Effector memory CD8-positive, alpha-beta T cell (primary cell): ENCODE data around the gene SNRPD2.
"Not testable (repeated sequence)": the region's sequence is repeated elsewhere in the genome, so short reads cannot be mapped to it uniquely, and the experiment has no call there.

Experiments used
- ATAC-seq: fragments of 150-1000 bp; cut with Tn5 transposase; replicated peaks from 2 replicates; pipeline ENCODE4 v1.10.0; 2021; ENCODE audit warnings: mild to moderate bottlenecking, moderate library complexity
- DNase-seq, 3 experiments: peaks; one replicate each; pipeline ENCODE4 v3.0.0; 2021
- H3K27ac Mint-ChIP-seq, 2 donors: one replicate each; pipeline ENCODE4 v1.8.0; 2022; ENCODE audit warnings: mild to moderate bottlenecking in 2 of 2, mixed read lengths in 2 of 2, moderate library complexity in 2 of 2
- H3K27me3 Mint-ChIP-seq, 2 donors: one replicate each; pipeline ENCODE4 v1.8.0; 2022; ENCODE audit warnings: mixed read lengths in 2 of 2
- H3K36me3 Mint-ChIP-seq: one replicate; pipeline ENCODE4 v1.8.0; 2022; ENCODE audit warnings: mild to moderate bottlenecking, moderate library complexity, mixed read lengths; ENCODE audit not compliant: insufficient read depth
- H3K4me1 Mint-ChIP-seq, 2 donors: one replicate each; pipeline ENCODE4 v1.8.0; 2022; ENCODE audit warnings: low read depth in 2 of 2, mixed read lengths in 2 of 2
- H3K4me3 Mint-ChIP-seq, 2 donors: one replicate each; pipeline ENCODE4 v1.8.0; 2022; ENCODE audit warnings: mild to moderate bottlenecking in 2 of 2, mixed read lengths in 2 of 2, moderate library complexity in 2 of 2
- H3K9me3 Mint-ChIP-seq, 2 donors: one replicate each; pipeline ENCODE4 v1.8.0; 2022; ENCODE audit warnings: mixed read lengths in 2 of 2

SNRPD2 gene

DNA sequence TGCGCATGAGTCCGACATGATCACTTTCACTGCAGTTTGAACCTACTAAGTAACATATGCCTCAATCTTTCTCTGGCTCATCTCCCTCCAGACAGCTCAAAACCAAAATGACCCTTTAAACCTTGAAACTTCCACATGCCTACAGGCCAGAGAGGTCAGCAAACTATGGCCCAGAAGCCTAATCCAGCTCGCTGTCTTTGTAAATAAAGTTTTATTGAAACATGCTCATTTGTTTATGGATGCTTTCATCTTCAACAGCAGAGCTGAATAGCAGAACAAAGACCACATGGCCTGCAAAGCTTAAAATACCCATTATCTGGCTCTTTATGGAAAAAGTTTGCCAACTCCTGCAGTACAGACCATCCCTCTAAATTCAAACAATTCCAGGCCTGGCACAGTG, 23.4 kb upstream of the SNRPD2 start:
- H3K9me3 Mint-ChIP-seq, result no peaks in the 10 kb centered on the region

DNA sequence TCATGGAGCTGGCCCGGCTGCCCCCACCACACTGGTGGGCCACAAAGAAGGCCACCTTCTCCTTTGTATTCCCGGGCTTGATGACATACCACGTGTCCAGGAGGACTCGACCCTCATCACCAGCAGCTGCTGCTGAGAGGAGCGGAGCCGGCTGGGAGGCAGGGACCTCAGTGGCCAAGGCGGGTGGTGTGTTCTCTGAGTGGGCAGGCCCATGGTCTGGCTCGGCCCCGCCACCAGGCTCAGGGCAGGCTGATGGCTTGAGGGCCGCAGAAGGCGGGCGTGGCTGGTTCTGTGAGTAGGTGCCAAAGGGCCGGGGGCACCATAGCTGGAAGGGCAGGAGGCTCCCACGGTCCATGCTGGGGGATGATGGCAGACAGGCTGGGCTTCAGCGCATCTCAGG, 21.4 kb upstream of the SNRPD2 start:
- Mint-ChIP-seq H3K27ac (no peak overlapping the region), H3K36me3 (peaks cover 21% of the 10 kb centered on the region), H3K9me3 (no peaks in the 10 kb centered on the region), H3K4me3 (no peak overlapping the region), H3K27me3 (no peaks in the 10 kb centered on the region), H3K4me1 (peaks cover 18 to 23% of the 10 kb centered on the region in 2 donors)
- no peak for DNase-seq
- no peak for ATAC-seq

More for the DNA sequence above, 23.4 kb upstream of the SNRPD2 start:
- no peak overlapping the region for H3K4me3 Mint-ChIP-seq
- no peaks in the 10 kb centered on the region for H3K27me3 Mint-ChIP-seq
- no peak overlapping the region for H3K27ac Mint-ChIP-seq
- H3K4me1 Mint-ChIP-seq, result peaks cover 21 to 29% of the 10 kb centered on the region in 2 donors
- H3K36me3 Mint-ChIP-seq, result peaks cover 23% of the 10 kb centered on the region
- no peak for DNase-seq
- no peak for ATAC-seq

DNA sequence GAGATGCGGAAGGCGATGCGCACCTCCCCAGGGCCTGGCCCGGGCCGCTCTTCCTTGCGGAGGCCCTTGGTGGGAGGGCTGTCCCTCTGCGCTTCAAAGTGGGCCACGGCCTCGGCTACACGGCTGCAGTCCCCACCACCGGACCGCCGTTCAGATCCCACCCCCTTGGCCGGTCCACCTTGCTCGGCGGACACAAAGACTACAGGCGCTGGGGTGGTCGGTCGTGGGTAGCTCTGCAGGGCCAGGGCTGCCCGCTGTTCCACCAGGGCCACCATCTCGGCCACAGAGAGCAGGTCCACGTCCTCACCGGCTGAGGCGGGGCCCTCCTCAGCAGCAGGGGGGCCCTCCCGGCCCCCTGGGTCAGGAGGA, 20.9 kb upstream of the SNRPD2 start:
- H3K36me3 Mint-ChIP-seq, result peaks cover 21% of the 10 kb centered on the region
- peaks cover 18 to 21% of the 10 kb centered on the region in 2 donors for H3K4me1 Mint-ChIP-seq
- H3K27me3 Mint-ChIP-seq, result no peaks in the 10 kb centered on the region
- ATAC-seq, result no peak
- H3K4me3 Mint-ChIP-seq, result no peak overlapping the region
- no peaks in the 10 kb centered on the region for H3K9me3 Mint-ChIP-seq
- no peak overlapping the region for H3K27ac Mint-ChIP-seq
- no peak for DNase-seq

DNA sequence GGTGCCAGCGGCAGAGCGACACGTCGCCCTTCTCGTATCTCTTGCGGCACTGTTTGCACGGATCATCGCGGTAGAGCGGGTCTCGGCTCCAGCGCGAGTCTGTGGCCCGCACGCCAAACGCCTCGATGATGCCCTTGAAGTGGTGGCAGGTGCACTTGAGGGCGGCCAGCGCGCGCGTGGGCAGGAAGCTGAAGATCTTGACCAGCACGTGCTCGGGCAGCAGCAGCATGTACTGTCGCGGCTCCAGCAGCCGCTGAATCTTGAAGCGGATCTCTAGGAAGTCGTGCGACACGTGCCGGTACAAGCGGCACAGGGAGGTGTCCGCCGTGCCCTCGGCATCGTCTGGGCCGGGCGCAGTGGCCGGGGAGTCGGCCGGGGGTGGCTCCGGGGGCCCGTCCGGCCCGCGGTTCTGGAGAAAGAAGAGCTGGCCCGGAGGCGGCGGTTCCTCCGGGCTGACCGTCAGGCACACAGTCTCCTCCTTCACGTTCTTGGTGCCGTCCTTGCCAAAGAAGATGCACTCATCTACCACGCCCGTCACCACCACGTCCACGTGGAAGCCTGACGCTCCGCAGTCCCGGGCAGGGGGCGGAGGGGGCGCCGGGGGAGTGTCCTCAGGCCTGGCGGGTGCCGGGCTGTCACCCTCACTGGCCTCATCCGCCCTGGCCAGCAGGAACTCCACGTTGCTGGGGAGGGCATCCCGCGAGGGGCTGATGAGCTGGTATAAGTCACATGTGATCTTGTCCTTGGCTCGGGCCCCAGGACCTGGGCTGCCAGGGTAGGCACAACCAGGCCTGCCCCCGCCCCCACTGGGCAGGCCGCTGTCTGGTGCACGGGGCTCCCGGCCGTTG, 20.3 kb upstream of the SNRPD2 start:
- no peak for DNase-seq
- H3K27me3 Mint-ChIP-seq, result no peaks in the 10 kb centered on the region
- H3K4me1 Mint-ChIP-seq, result peaks cover 18 to 20% of the 10 kb centered on the region in 2 donors
- no peak overlapping the region for H3K4me3 Mint-ChIP-seq
- H3K9me3 Mint-ChIP-seq, result no peaks in the 10 kb centered on the region
- ATAC-seq, result no peak
- H3K27ac Mint-ChIP-seq, result no peak overlapping the region
- H3K36me3 Mint-ChIP-seq, result peaks cover 15% of the 10 kb centered on the region

DNA sequence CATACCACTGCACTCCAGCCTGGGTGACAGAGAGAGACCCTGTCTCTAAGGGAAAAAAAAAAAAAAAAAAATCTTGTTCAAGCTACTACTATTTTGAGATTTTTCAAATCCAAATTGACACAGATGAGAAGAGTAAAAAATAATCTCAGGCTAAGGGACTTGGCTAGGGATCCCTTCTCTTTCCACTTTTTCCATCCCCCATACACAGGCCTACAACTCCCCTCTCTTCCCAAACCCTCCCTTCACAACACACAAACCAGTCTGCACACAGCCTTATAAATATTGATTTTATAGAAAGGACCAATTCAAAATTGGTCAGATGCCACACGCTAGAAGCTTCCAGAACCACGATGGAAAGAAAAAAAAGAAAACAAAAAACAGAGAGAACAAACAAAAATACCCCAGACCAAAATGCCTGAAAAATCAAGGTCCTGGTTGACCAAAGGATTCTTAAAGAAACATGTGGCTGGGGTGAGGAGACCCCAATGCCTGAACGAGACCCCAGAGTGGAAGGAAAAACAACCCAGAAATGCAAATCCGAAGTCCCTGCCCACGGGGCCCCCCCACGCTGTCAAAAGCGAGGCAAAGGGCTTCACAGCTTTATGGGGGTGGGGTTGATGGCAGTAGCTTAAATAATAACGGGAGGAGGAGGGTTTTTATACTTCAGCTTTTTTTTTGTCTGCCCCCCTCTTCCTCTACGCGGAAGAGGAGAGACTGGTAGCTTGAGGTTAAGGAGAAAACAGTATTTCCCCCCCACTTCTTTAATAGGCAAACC, 18.8 kb upstream of the SNRPD2 start:
- DNase-seq (no peak), ATAC-seq (no peak)
- H3K27ac Mint-ChIP-seq, result peak overlapping the region in 1 of 2 donors; percentile 49
- H3K9me3 Mint-ChIP-seq, result no peaks in the 10 kb centered on the region
- H3K4me1 Mint-ChIP-seq, result peaks cover 4 to 7% of the 10 kb centered on the region in 2 donors
- no peak overlapping the region for H3K4me3 Mint-ChIP-seq
- H3K36me3 Mint-ChIP-seq, result peaks cover 12% of the 10 kb centered on the region
- no peaks in the 10 kb centered on the region for H3K27me3 Mint-ChIP-seq

DNA sequence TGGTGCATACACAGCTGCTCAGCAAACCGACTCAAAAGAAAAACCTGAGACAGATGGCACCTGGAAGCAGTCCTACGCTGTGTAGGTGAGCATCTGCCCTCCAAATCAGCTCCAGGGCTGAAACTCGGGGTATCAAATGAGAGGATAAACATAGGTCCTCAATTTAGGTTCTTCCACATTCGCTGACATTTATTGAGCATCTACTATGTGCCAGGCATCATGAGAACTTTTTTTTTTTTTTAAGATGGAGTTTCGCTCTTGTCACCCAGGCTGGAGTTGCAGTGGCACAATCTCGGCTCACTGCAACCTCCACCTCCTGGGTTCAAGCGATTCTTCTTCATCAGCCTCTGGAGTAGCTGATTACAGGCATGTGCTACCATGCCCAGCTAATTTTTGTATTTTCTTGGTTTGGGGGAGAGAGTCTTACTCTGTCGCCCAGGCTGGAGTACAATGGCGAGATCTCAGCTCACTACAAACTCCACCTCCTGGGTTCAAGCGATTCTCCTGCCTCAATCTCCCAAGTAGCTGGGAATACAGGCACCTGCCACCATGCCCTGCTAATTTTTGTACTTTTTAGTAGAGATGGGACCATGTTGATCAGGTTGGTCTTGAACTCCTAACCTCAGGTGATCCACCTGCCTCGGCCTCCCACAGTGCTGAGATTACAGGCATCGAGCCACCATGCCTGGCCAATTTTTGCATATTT, 14.1 kb upstream of the SNRPD2 start:
- DNase-seq (no peak), ATAC-seq (no peak)
- Mint-ChIP-seq H3K36me3 (peaks cover 20% of the 10 kb centered on the region), H3K4me1 (peaks cover 4% of the 10 kb centered on the region in 2 donors), H3K27ac (no peak overlapping the region), H3K27me3 (no peaks in the 10 kb centered on the region), H3K4me3 (no peak overlapping the region), H3K9me3 (no peaks in the 10 kb centered on the region)

DNA sequence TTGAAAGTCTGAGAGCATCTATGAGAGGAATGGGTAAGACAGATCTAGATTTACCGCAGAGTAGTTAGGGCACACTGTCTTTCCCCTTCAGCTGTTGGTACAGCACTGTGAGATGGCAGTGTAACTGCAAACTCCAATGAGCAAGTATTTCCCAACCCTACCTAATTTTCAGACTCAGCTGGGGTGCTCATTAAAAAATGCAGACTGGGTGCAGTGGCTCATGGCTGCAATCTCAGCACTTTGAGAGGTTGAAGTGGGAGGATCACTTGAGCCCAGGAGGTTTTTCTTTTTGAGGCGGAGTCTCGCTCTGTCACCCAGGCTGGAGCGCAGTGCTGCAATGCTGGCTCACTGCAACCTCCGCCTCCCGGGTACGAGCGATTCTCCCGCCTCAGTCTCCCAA, 13.4 kb upstream of the SNRPD2 start:
- Mint-ChIP-seq H3K27ac (no peak overlapping the region), H3K27me3 (no peaks in the 10 kb centered on the region), H3K9me3 (no peaks in the 10 kb centered on the region), H3K4me3 (peak overlapping the region in 1 of 2 donors; percentile 40), H3K36me3 (peaks cover 14% of the 10 kb centered on the region), H3K4me1 (peaks cover 0 to 2% of the 10 kb centered on the region in 2 donors)
- no peak for ATAC-seq
- no peak for DNase-seq

DNA sequence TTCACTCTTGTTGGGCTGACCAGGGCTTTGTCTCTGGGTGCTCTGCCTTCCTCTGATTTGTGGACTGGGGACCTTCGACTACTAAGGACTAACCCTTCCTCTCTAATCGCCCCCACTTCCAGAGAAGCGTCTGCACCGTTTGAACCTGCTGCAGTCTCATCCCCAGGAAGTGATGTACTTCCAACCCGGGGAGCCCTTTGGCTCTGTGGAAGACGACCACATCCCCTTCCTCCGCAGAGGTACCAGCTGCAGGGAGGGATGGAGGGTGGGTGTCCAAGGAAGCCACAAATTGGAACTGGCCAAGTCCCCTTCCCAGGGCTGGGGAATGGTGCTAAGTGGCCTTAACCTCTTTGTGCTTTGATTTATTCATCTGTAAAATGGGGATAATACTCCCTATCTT, 9.9 kb upstream of the SNRPD2 start:
- ATAC-seq (no peak), DNase-seq (no peak)
- Mint-ChIP-seq H3K36me3 (peaks cover 19% of the 10 kb centered on the region), H3K27ac (no peak overlapping the region), H3K9me3 (no peaks in the 10 kb centered on the region), H3K27me3 (no peaks in the 10 kb centered on the region), H3K4me3 (no peak overlapping the region), H3K4me1 (peaks cover 2 to 4% of the 10 kb centered on the region in 2 donors)

DNA sequence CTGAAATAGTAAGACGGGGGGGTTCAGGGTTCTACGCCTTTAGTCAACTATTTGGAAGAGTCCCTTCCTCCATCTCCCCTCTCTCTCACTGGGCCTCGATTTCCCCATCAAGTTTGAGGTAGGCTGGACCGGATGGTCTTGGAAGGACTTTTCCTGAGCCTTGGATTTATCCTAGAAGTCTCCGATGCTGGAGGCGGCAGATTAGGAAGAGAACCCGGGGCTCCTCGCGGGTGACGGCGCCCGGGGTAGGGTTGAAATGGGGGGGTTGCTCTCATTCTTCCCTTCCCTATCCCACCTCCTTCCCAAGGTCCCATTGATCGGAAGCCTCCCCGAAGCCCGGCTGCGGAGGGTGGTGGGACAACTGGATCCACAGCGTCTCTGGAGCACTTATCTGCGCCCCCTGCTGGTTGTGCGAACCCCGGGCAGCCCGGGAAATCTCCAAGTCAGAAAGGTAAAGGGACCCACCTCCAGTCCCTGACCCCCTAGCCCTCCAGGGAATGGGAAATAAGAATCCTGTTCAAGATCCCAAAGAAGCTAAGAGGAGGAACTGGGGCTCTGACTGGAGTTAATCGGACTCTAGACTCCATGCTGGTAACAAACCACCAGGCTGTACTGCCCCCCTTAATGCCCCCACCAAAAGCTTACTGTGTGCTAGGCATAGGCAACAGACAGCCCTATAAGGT, 1.5 kb upstream of the SNRPD2 start:
- DNase-seq (peak; percentile 64 to 69 (median 67)), ATAC-seq (no peak)
- peak overlapping the region; percentile 82 to 94 for H3K4me3 Mint-ChIP-seq
- H3K27ac Mint-ChIP-seq, result peak overlapping the region; percentile 86 to 91
- no peaks in the 10 kb centered on the region for H3K27me3 Mint-ChIP-seq
- H3K9me3 Mint-ChIP-seq, result no peaks in the 10 kb centered on the region
- H3K4me1 Mint-ChIP-seq, result peaks cover 15 to 18% of the 10 kb centered on the region in 2 donors
- H3K36me3 Mint-ChIP-seq, result peaks cover 54% of the 10 kb centered on the region

DNA sequence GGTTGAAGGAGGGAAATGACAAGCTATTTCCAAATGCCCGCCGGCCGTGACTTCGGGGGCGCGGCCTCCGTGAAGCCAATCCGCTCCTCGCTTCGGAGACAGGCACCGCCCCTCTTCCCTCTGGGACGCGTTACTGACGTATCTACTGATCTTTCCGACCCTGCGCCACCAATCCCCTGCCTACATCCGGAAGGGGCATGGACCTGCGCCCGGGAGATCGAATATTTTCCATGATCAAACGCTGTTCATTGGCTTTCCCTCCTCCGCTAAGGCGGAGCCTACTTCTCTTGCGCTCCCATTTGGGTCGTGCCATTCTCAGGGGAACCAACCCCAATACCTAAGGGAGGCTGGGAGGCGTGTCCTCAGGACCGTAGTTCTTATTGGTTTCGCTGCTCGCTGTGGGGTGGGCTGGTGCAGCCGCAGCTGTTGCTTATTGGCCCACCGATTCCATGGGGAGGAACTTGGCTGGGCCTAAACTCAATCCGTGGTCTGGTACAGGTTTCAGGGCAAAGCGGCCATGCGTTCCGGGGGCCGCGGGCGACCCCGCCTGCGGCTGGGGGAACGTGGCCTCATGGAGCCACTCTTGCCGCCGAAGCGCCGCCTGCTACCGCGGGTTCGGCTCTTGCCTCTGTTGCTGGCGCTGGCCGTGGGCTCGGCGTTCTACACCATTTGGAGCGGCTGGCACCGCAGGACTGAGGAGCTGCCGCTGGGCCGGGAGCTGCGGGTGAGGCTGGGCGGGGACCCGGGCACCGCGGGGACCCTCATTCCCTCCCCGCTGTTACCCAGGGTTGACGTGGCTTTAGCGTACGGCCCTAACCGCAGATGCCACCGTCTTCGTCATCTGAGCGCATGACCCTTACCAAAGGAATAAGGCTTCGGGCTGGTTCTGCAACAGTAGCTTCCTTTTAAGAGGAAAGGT, 693 bp upstream of the SNRPD2 start, which contains the start of gene QPCTL:
TSS of gene QPCTL (plus strand) at position 480 of the 919 bp plus-strand sequence. CDS start at position 518, 38 bp downstream.
- Mint-ChIP-seq H3K4me1 (peaks cover 12 to 16% of the 10 kb centered on the region in 2 donors), H3K36me3 (peaks cover 54% of the 10 kb centered on the region), H3K9me3 (no peaks in the 10 kb centered on the region), H3K27ac (peak within 1 kb of the TSS; percentile 86 to 91), H3K27me3 (no peaks in the 10 kb centered on the region), H3K4me3 (peak within 1 kb of the TSS; percentile 82 to 94)
- DNase-seq (peak; percentile 94 to 97 (median 94)), ATAC-seq (peak; percentile 86)

DNA sequence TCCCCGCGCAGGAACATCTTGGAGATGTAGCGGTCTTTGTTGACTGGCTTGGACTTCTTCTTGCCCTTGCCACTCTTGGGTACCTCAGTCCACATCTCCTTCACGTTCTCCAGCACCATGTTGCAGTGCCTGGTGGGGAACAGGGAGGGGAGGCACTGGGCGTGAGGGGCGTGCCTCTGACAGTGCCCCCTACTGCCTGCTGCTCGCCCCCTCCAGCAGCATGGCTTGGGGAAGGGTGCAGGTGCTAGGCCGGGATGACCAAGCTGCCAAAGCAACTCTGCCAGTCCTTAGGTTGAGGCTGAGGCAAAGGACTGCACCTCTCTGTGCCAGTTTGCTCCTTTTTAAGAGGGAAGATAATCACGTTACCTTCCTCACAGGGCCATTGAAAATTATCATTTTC, 4.2 kb downstream of the SNRPD2 start:
- Mint-ChIP-seq H3K27me3 (no peaks in the 10 kb centered on the region), H3K36me3 (peaks cover 59% of the 10 kb centered on the region), H3K27ac (no peak overlapping the region), H3K9me3 (no peaks in the 10 kb centered on the region), H3K4me1 (peaks cover 11 to 14% of the 10 kb centered on the region in 2 donors), H3K4me3 (no peak overlapping the region)
- ATAC-seq, result no peak
- no peak for DNase-seq

DNA sequence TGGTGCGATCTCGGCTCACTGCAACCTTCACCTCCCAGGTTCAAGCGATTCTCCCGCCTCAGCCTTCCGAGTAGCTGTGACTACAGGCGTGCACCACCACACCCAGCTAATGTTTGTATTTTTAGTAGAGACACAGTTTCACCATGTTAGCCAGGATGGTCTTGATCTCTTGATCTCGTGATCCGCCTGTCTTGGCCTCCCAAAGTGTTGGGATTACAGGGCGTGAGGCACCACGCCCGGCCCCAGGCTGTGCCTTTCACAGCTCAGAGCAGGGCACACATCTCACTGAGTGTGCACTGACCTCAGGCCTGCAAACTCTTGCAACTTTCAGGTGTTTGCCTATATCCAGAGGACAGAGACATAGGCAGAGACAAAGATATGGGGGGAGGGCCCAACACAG, 6.7 kb downstream of the SNRPD2 start:
- H3K36me3 Mint-ChIP-seq, result peaks cover 48% of the 10 kb centered on the region
- H3K4me1 Mint-ChIP-seq, result peaks cover 8 to 16% of the 10 kb centered on the region in 2 donors
- not testable (repeated sequence) for ATAC-seq, H3K27me3 Mint-ChIP-seq, H3K27ac Mint-ChIP-seq, DNase-seq, H3K4me3 Mint-ChIP-seq, H3K9me3 Mint-ChIP-seq
